GM12878 (cell line): ENCODE results near the gene TIMP2. TPM values are rescaled to one million over a fixed set of nuclear protein-coding genes. Genes with fewer than 3 reads are reported as not detected.
"Not testable (repeated sequence)": the region's sequence is repeated elsewhere in the genome, so short reads cannot be mapped to it uniquely, and the experiment has no call there.

Experiments
- ATAC-seq: fragments of 200-7000 bp; cut with Tn5 transposase; 3 replicates; pipeline ENCODE4 v1.9.1; 2020; ENCODE audit warnings: mild to moderate bottlenecking, moderate library complexity
- BruUV-seq: library from RNA; stranded (reverse); fragments of 400-500 nt; replicated peaks from 2 replicates; lab custom pipeline; 2021; lab: Mats Ljungman, UMichigan
- CTCF ChIA-PET: fragments of 300-600 bp; sonication (Branson Sonifier 250); formaldehyde crosslinking; extraction: SDS; loops from one replicate; lab custom pipeline; 2021; ENCODE audit warnings: inconsistent platforms; lab: Yijun Ruan, JAX
- POLR2A ChIA-PET: fragments of 350-600 bp; formaldehyde crosslinking; extraction: SDS; loops from one replicate; lab custom pipeline; 2021; ENCODE audit warnings: inconsistent platforms; lab: Charles Lee
- RAD21 ChIA-PET: fragments of 300-600 bp; sonication (Branson Sonifier 250); formaldehyde crosslinking; loops from one replicate; lab custom pipeline; 2023; ENCODE audit warnings: antibody characterized with exemption; ENCODE audit not compliant: unreplicated experiment; lab: Charles Lee
- SMC1A ChIA-PET: fragments of 300-600 bp; sonication (Branson Sonifier 250); formaldehyde crosslinking; loops from one replicate; lab custom pipeline; 2023; ENCODE audit not compliant: unreplicated experiment, uncharacterized antibody; lab: Charles Lee
- DNase-seq: peaks from one replicate; pipeline ENCODE4 v3.0.0-alpha.2; 2011; ENCODE audit warnings: low read depth, low spot score
- FAIRE-seq: peaks from 3 replicates; lab custom pipeline; 2011; peaks lifted over from hg19 to GRCh38; lab: Jason Lieb, UNC
- H2AFZ ChIP-seq: 2 replicates; pipeline ENCODE4 v1.6.0; 2011; ENCODE audit warnings: low read depth, low read length, control low read depth; ENCODE audit not compliant: control insufficient read depth
- H3K27ac ChIP-seq: 2 replicates; pipeline ENCODE4 v1.5.1; 2011; ENCODE audit warnings: control low read depth; ENCODE audit not compliant: control insufficient read depth, insufficient read depth
- H3K27me3 ChIP-seq, 2 experiments: replicated peaks in 1 of 2; 2 replicates each; pipeline versions ENCODE4 v1.6.0 to v1.6.1; 2011; ENCODE audit warnings: low read length in 1 of 2; ENCODE audit not compliant: control insufficient read depth in 2 of 2, insufficient read depth in 2 of 2
- H3K36me3 ChIP-seq, 2 experiments: 2 replicates each; pipeline ENCODE4 v1.5.1; 2011; ENCODE audit warnings: low read length in 1 of 2; ENCODE audit not compliant: control insufficient read depth in 2 of 2, insufficient read depth in 2 of 2
- H3K4me1 ChIP-seq: 2 replicates; pipeline ENCODE4 v1.6.1; 2011; ENCODE audit warnings: mild to moderate bottlenecking, low read length, moderate library complexity, mixed read lengths; ENCODE audit not compliant: control insufficient read depth, insufficient read depth
- H3K4me2 ChIP-seq: 2 replicates; pipeline ENCODE4 v1.6.0; 2011; ENCODE audit warnings: control low read depth; ENCODE audit not compliant: control insufficient read depth, insufficient read depth
- H3K4me3 ChIP-seq: fragments of 200-600 bp; sonication (generic); 2 replicates; pipeline ENCODE4 v1.5.1; 2016
- H3K79me2 ChIP-seq: 2 replicates; pipeline ENCODE4 v1.6.0; 2011; ENCODE audit warnings: low read length; ENCODE audit not compliant: control insufficient read depth, insufficient read depth
- H3K9ac ChIP-seq: 2 replicates; pipeline ENCODE4 v1.8.0; 2011; ENCODE audit warnings: low read length, control low read depth, mixed read lengths; ENCODE audit not compliant: control insufficient read depth, insufficient read depth
- H3K9me3 ChIP-seq: replicated peaks from 3 replicates; pipeline ENCODE4 v1.5.1; 2011; ENCODE audit warnings: mild to moderate bottlenecking, low read length; ENCODE audit not compliant: control insufficient read depth, insufficient read depth
- H4K20me1 ChIP-seq: 2 replicates; pipeline ENCODE4 v1.6.0; 2011; ENCODE audit not compliant: control insufficient read depth, insufficient read depth
- CHD4 ChIP-seq: fragments of 200-600 bp; sonication (generic); IDR thresholded peaks from 2 replicates; pipeline ENCODE4 v1.6.1; 2016; ENCODE audit warnings: mild to moderate bottlenecking
- ESRRA ChIP-seq: IDR thresholded peaks from 2 replicates; pipeline ENCODE4 v1.6.1; 2012; ENCODE audit warnings: mild to moderate bottlenecking, low read length, improper control_type of control experiment
- FOS ChIP-seq: IDR thresholded peaks from 3 replicates; pipeline ENCODE4 v1.6.1; 2011; ENCODE audit warnings: borderline replicate concordance; ENCODE audit not compliant: insufficient read length; ENCODE audit errors: extremely low read depth
- JUNB ChIP-seq: IDR thresholded peaks from 2 replicates; pipeline ENCODE4 v1.6.1; 2016; ENCODE audit warnings: antibody characterized with exemption, mild to moderate bottlenecking
- KAT2A ChIP-seq: conservative IDR thresholded peaks from 2 replicates; pipeline ENCODE4 v1.6.1; 2011; ENCODE audit warnings: low read depth, low read length; ENCODE audit not compliant: control insufficient read depth
- KDM1A ChIP-seq: fragments of 200-600 bp; sonication (generic); IDR thresholded peaks from 2 replicates; pipeline ENCODE4 v1.6.1; 2016; ENCODE audit warnings: borderline replicate concordance
- NBN ChIP-seq: fragments of 450-650 bp; IDR thresholded peaks from 2 replicates; pipeline ENCODE4 v1.6.1; 2016
- PKNOX1 ChIP-seq: fragments of 450-650 bp; IDR thresholded peaks from 2 replicates; pipeline ENCODE4 v1.6.1; 2016; ENCODE audit warnings: mild to moderate bottlenecking
- POU2F2 ChIP-seq: IDR thresholded peaks from 3 replicates; pipeline ENCODE4 v1.6.1; 2011; ENCODE audit warnings: low read depth, mild to moderate bottlenecking, low read length, borderline replicate concordance
- RUNX3 ChIP-seq: IDR thresholded peaks from 2 replicates; pipeline ENCODE4 v1.6.1; 2012; ENCODE audit warnings: low read length, inconsistent platforms
- SIN3A ChIP-seq: IDR thresholded peaks from 2 replicates; pipeline ENCODE4 v1.6.1; 2012; ENCODE audit warnings: low read depth, low read length, improper control_type of control experiment
- SUZ12 ChIP-seq: fragments of 200-600 bp; sonication (generic); IDR thresholded peaks from one replicate; pipeline ENCODE4 v1.6.1; 2018; ENCODE audit warnings: antibody characterized with exemption, mild to moderate bottlenecking; ENCODE audit not compliant: unreplicated experiment
- WGBS: methylation state at CpG from one replicate; pipeline ENCODE4 v1.1.6; 2016; ENCODE audit warnings: low lambda C conversion rate; ENCODE audit not compliant: insufficient replicate concordance, insufficient coverage; ENCODE audit errors: missing lambda C conversion rate; 5-methylcytosine and 5-hydroxymethylcytosine counted together
- in situ Hi-C: fragments of 300-500 bp; cut with MboI; formaldehyde crosslinking; loops from 9 replicates; pipeline ENCODE4 v1.14.3; 2018; ENCODE audit warnings: mixed read lengths
- intact Hi-C: fragments of 100-400 bp; cut with micrococcal nuclease; formaldehyde crosslinking; loops from one replicate; pipeline ENCODE4 v1.14.2; 2022; ENCODE audit not compliant: unreplicated experiment
- polyA plus RNA-seq, 11 experiments: library from polyadenylated mRNA; depleted of rRNA in 4 of 11; unstranded in 6 of 11; stranded (reverse) in 5 of 11; fragments of >200 nt; fragmentation: Nextera tagmentation in 4 of 11; fragmentation: Illumina TruSeq in 1 of 11; extraction: Ambion mirVana in 4 of 11; extraction: Trizol in 1 of 11; gene quantifications; 1 replicate in 1 of 11; 2 replicates in 10 of 11; pipeline versions ENCODE4 v1.2.1 to v1.2.3, GENCODE V29; 2011 to 2016; ENCODE audit warnings: inconsistent platforms in 2 of 11, missing spikeins in 2 of 11, low read depth in 1 of 11
- total RNA-seq, 4 experiments: library from RNA; depleted of rRNA in 3 of 4; stranded (reverse); fragments of >200 nt in 3 of 4; fragmentation: Illumina TruSeq in 1 of 4; extraction: Trizol in 1 of 4; gene quantifications; 2 replicates each; pipeline versions ENCODE4 v1.2.1 to v1.2.3, GENCODE V29; 2013 to 2021
- TF ChIP-seq, protein P1 (sequence below): fragments of 450-650 bp; formaldehyde crosslinking; IDR thresholded peaks from 2 replicates; pipeline ENCODE4 v1.5.0; 2022; ENCODE audit warnings: mild to moderate bottlenecking, missing genetic modification characterization

Gene TIMP2
- total and polyA plus RNA-seq, 10 of the 15 experiments (the other 5 are each of a cell fraction or from before 2014, with no cell fraction given): 0.03 to 0.41 (median 0.04) TPM; not detected in 7

GRCh38 chr17:78878261-78878660 lies 46.9 kb downstream of the TIMP2 start (continued):
- TF ChIP-seq, protein P1, sequence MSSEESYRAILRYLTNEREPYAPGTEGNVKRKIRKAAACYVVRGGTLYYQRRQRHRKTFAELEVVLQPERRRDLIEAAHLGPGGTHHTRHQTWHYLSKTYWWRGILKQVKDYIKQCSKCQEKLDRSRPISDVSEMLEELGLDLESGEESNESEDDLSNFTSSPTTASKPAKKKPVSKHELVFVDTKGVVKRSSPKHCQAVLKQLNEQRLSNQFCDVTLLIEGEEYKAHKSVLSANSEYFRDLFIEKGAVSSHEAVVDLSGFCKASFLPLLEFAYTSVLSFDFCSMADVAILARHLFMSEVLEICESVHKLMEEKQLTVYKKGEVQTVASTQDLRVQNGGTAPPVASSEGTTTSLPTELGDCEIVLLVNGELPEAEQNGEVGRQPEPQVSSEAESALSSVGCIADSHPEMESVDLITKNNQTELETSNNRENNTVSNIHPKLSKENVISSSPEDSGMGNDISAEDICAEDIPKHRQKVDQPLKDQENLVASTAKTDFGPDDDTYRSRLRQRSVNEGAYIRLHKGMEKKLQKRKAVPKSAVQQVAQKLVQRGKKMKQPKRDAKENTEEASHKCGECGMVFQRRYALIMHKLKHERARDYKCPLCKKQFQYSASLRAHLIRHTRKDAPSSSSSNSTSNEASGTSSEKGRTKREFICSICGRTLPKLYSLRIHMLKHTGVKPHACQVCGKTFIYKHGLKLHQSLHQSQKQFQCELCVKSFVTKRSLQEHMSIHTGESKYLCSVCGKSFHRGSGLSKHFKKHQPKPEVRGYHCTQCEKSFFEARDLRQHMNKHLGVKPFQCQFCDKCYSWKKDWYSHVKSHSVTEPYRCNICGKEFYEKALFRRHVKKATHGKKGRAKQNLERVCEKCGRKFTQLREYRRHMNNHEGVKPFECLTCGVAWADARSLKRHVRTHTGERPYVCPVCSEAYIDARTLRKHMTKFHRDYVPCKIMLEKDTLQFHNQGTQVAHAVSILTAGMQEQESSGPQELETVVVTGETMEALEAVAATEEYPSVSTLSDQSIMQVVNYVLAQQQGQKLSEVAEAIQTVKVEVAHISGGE (CRISPR knock-in tag): no peak
- TF ChIP-seq JUNB: no peak
- TF ChIP-seq SIN3A: no peak
- TF ChIP-seq RUNX3: no peak
- TF ChIP-seq SUZ12: no peak
- no peak for TF ChIP-seq NBN
- no peak for TF ChIP-seq CHD4
- no peak for TF ChIP-seq KAT2A
- TF ChIP-seq FOS: no peak
- TF ChIP-seq PKNOX1: no peak
- no peak for TF ChIP-seq KDM1A
- no peak for TF ChIP-seq POU2F2
- no peak for TF ChIP-seq ESRRA

DNA sequence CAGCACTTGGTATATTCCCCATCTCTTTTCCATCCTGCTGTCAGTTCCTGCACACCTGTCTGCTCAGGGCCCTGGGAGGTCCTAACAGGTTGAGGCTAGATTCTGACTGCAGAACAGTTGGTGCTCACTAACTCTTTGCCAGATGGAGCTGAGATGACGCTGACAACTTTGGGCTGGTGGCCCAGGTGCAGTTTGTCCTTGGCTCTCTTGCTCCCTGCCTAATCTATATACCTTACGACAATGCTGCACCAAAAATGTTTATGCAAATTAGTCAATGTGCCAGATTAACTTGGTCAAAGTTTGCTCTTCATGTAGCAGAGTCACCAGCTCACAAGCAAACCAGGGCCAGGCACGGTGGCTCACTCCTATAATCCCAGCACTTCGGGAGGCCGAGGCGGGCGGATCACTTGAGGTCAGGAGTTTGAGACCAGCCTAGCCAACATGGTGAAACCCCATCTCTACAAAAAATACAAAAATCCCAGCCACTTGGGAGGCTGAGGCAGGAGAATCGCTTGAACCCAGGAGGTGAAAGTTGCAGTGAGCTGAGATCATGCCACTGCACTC lies 48.2 kb downstream of the TIMP2 start:
- H3K27ac ChIP-seq, H3K27me3 ChIP-seq, H3K4me1 ChIP-seq, intact Hi-C loops, H3K4me3 ChIP-seq, H3K9me3 ChIP-seq, RAD21 ChIA-PET, POLR2A ChIA-PET, H3K36me3 ChIP-seq, SMC1A ChIA-PET, H3K4me2 ChIP-seq, in situ Hi-C loops, BruUV-seq, FAIRE-seq, H3K79me2 ChIP-seq, H2AFZ ChIP-seq, ATAC-seq, H3K9ac ChIP-seq, H4K20me1 ChIP-seq, DNase-seq: not testable (repeated sequence)
- CTCF ChIA-PET: interaction anchor here (1.3 kb wide), 1 partner anchor 11 kb away, joined by 3 read pairs; no protein-coding TSS in a partner anchor
- WGBS: 37% methylated on average over 8 of the region's 8 CpGs
